Prostate gland (tissue), 2 donors: ENCODE results near the gene ZNF787.

Experiments
- CTCF ChIP-seq, 4 experiments: fragments of 200-600 bp in 2 of 4; fragments of 450-650 bp in 2 of 4; sonication (generic) in 2 of 4; IDR thresholded peaks; 1 replicate in 3 of 4; 2 replicates in 1 of 4; pipeline ENCODE4 v1.5.1; 2016 to 2019; ENCODE audit warnings: antibody characterized with exemption in 4 of 4, mild to moderate bottlenecking in 2 of 4, moderate library complexity in 2 of 4
- POLR2A ChIP-seq: fragments of 450-650 bp; IDR thresholded peaks from one replicate; pipeline ENCODE4 v1.6.1; 2016; ENCODE audit warnings: antibody characterized with exemption, mild to moderate bottlenecking
- POLR2AphosphoS5 ChIP-seq: sonication (generic); formaldehyde crosslinking; IDR thresholded peaks from one replicate; pipeline ENCODE4 v1.6.1; 2017; ENCODE audit warnings: antibody characterized with exemption

- TF ChIP-seq CTCF (IDR thresholded peaks at IDR 0.05) (no peak), POLR2A (no peak), POLR2AphosphoS5 (no peak)
Measured at GRCh38 chr19:56119582-56119978, 1.5 kb downstream of the ZNF787 start.
